CD4-positive, alpha-beta T cell treated with Interleukin-2 at 100 ng/mL for 4 hours (primary cell): ENCODE measurements around the gene DEFB119.
"Not testable (repeated sequence)": the region's sequence is repeated elsewhere in the genome, so short reads cannot be mapped to it uniquely, and the experiment has no call there.

ENCODE experiments used
- DNase-seq: peaks from one replicate; pipeline ENCODE4 v3.0.0-alpha.2; 2020; ENCODE audit warnings: low spot score

DEFB119 gene

GRCh38 chr20:31390490-31390889, at the start of gene DEFB119:
Gene DEFB119, minus strand, starts transcription at chr20:31390590. Its CDS starts 107 bp downstream, at chr20:31390483.
- DNase-seq = no peak

- DNase-seq = no peak
Observed at GRCh38 chr20:31430568-31431115, 40.3 kb upstream of the DEFB119 start.

GRCh38 chr20:31427576-31427975, 37.2 kb upstream of the DEFB119 start:
- DNase-seq = not testable (repeated sequence)

- DNase-seq = not testable (repeated sequence)
Observed at GRCh38 chr20:31426891-31427551, 36.6 kb upstream of the DEFB119 start.

- DNase-seq = no peak
Observed at GRCh38 chr20:31425797-31426196, 35.4 kb upstream of the DEFB119 start.

- DNase-seq = no peak
Observed at GRCh38 chr20:31418307-31418706, 27.9 kb upstream of the DEFB119 start.

- DNase-seq = no peak
Observed at GRCh38 chr20:31415653-31416052, 25.3 kb upstream of the DEFB119 start.

GRCh38 chr20:31414381-31414780, 24.0 kb upstream of the DEFB119 start:
- no peak for DNase-seq

GRCh38 chr20:31410011-31410410, 19.6 kb upstream of the DEFB119 start:
- DNase-seq = no peak

- no peak for DNase-seq
Observed at GRCh38 chr20:31406115-31406514, 15.7 kb upstream of the DEFB119 start, which contains the start of gene DEFB121. Gene DEFB121, minus strand, starts transcription at chr20:31406215. Its CDS starts 63 bp downstream, at chr20:31406152.

GRCh38 chr20:31403886-31404285, 13.5 kb upstream of the DEFB119 start:
- DNase-seq = no peak

GRCh38 chr20:31394900-31395299, 4.5 kb upstream of the DEFB119 start:
- no peak for DNase-seq

- DNase-seq = no peak
Observed at GRCh38 chr20:31392836-31393235, 2.4 kb upstream of the DEFB119 start.

- no peak for DNase-seq
Observed at GRCh38 chr20:31374346-31374745, 16.0 kb downstream of the DEFB119 start.

- no peak for DNase-seq
Observed at GRCh38 chr20:31368301-31368700, 22.1 kb downstream of the DEFB119 start, which contains the start of gene DEFB118. Gene DEFB118, plus strand, starts transcription at chr20:31368601. Its CDS starts 50 bp downstream, at chr20:31368651.

- DNase-seq = not testable (repeated sequence)
Observed at GRCh38 chr20:31364272-31364671, 26.1 kb downstream of the DEFB119 start.

- no peak for DNase-seq
Observed at GRCh38 chr20:31363295-31363694, 27.1 kb downstream of the DEFB119 start.

- DNase-seq = no peak
Observed at GRCh38 chr20:31355981-31356380, 34.4 kb downstream of the DEFB119 start.

GRCh38 chr20:31341470-31341869, 48.9 kb downstream of the DEFB119 start:
- no peak for DNase-seq

GRCh38 chr20:31330893-31331292, 59.5 kb downstream of the DEFB119 start:
- DNase-seq = no peak
